Endothelial cell of umbilical vein (primary cell): Measurements from ENCODE around the gene CKS2. TPM values are rescaled to one million over a fixed set of nuclear protein-coding genes. Genes with fewer than 3 reads are reported as not detected.

ENCODE experiments used
- BruUV-seq: library from RNA; stranded (reverse); fragments of 400-500 nt; replicated peaks from 2 replicates; lab custom pipeline; 2021; lab: Mats Ljungman, UMichigan
- CTCF ChIA-PET: fragments of 300-600, 350-600 bp; sonication (Branson Sonifier 250); formaldehyde crosslinking; loops from one replicate; lab custom pipeline; 2021; ENCODE audit warnings: antibody characterized with exemption, inconsistent platforms; lab: Charles Lee
- POLR2A ChIA-PET: fragments of 300-600, 350-600 bp; sonication (Branson Sonifier 250); formaldehyde crosslinking; loops from one replicate; lab custom pipeline; 2021; ENCODE audit warnings: antibody characterized with exemption, inconsistent platforms; lab: Charles Lee
- DNase-seq: peaks from one replicate; pipeline ENCODE4 v3.0.0-alpha.2; 2011; ENCODE audit warnings: low read depth, low spot score
- FAIRE-seq: peaks from 2 replicates; lab custom pipeline; 2011; peaks lifted over from hg19 to GRCh38; lab: Jason Lieb, UNC
- H2AFZ ChIP-seq: 2 replicates; pipeline ENCODE4 v1.6.0; 2012; ENCODE audit warnings: low read depth, low read length, control low read depth, inconsistent platforms
- H3K27ac ChIP-seq: 2 replicates; pipeline ENCODE4 v1.5.1; 2011; ENCODE audit warnings: low read depth, mild to moderate bottlenecking, control low read depth, low read length, moderate library complexity; ENCODE audit not compliant: insufficient read depth
- H3K27me3 ChIP-seq, 2 experiments: 2 replicates each; pipeline versions ENCODE4 v1.6.0 to v1.6.1; 2011; ENCODE audit warnings: low read length in 2 of 2, mixed read lengths in 1 of 2; ENCODE audit not compliant: control insufficient read depth in 2 of 2, insufficient read depth in 2 of 2
- H3K36me3 ChIP-seq, 2 experiments: 2 replicates in 1 of 2; 3 replicates in 1 of 2; pipeline ENCODE4 v1.5.1; 2011; ENCODE audit warnings: low read length in 2 of 2, mild to moderate bottlenecking in 1 of 2, moderate library complexity in 1 of 2; ENCODE audit not compliant: control insufficient read depth in 2 of 2, insufficient read depth in 2 of 2; ENCODE audit errors: extremely low read depth in 1 of 2
- H3K4me1 ChIP-seq: 3 replicates; pipeline ENCODE4 v1.5.1; 2011; ENCODE audit warnings: mild to moderate bottlenecking, low read length; ENCODE audit not compliant: control insufficient read depth, insufficient read depth; ENCODE audit errors: extremely low read depth
- H3K4me2 ChIP-seq: 2 replicates; pipeline ENCODE4 v1.6.1; 2011; ENCODE audit warnings: low read length, control low read depth, mixed read lengths; ENCODE audit not compliant: insufficient read depth
- H3K4me3 ChIP-seq, 3 experiments: fragments of 200-600 bp in 1 of 3; sonication (generic), shearing (Covaris generic) in 1 of 3; replicated peaks in 1 of 3; 2 replicates each; pipeline ENCODE4 v1.5.1; 2011 to 2016; ENCODE audit warnings: control low read depth in 3 of 3, low read length in 3 of 3, mild to moderate bottlenecking in 2 of 3, inconsistent platforms in 1 of 3, low read depth in 1 of 3, moderate library complexity in 1 of 3; ENCODE audit not compliant: insufficient read depth in 1 of 3
- H3K79me2 ChIP-seq: 2 replicates; pipeline ENCODE4 v1.6.0; 2012; ENCODE audit warnings: low read length, inconsistent platforms; ENCODE audit not compliant: control insufficient read depth, insufficient read depth
- H3K9ac ChIP-seq: replicated peaks from 2 replicates; pipeline ENCODE3; 2011; ENCODE audit warnings: low read length, control low read depth; ENCODE audit not compliant: insufficient read depth; ENCODE audit errors: extremely low read depth
- H3K9me1 ChIP-seq: replicated peaks from 3 replicates; pipeline ENCODE4 v1.6.0; 2011; ENCODE audit warnings: mild to moderate bottlenecking, low read length; ENCODE audit not compliant: control insufficient read depth, insufficient read depth; ENCODE audit errors: extremely low read depth
- H3K9me3 ChIP-seq: replicated peaks from 2 replicates; pipeline ENCODE4 v1.5.1; 2012; ENCODE audit warnings: low read length, inconsistent platforms; ENCODE audit not compliant: control insufficient read depth, insufficient read depth
- H4K20me1 ChIP-seq: replicated peaks from 2 replicates; pipeline ENCODE3; 2011; ENCODE audit warnings: mild to moderate bottlenecking, low read length; ENCODE audit not compliant: control insufficient read depth, insufficient read depth; ENCODE audit errors: extremely low read depth
- CTCF ChIP-seq, 2 donors: IDR thresholded peaks; 1 replicate in 1 of 2; 2 replicates in 1 of 2; pipeline ENCODE4 v1.5.1; 2011; ENCODE audit warnings: low read length in 2 of 2, mild to moderate bottlenecking in 2 of 2, moderate library complexity in 2 of 2, control low read depth in 1 of 2, inconsistent platforms in 1 of 2, low read depth in 1 of 2; ENCODE audit not compliant: insufficient read depth in 1 of 2; ENCODE audit errors: extremely low read depth in 1 of 2
- EZH2 ChIP-seq: IDR thresholded peaks from 2 replicates; pipeline ENCODE4 v1.6.1; 2012; ENCODE audit warnings: borderline replicate concordance, low read depth, mild to moderate bottlenecking, moderate library complexity, low read length, inconsistent platforms; ENCODE audit not compliant: severe bottlenecking
- FOS ChIP-seq: IDR thresholded peaks from 2 replicates; pipeline ENCODE4 v1.6.1; 2011; ENCODE audit warnings: mild to moderate bottlenecking, low read length, moderate library complexity, borderline replicate concordance; ENCODE audit not compliant: insufficient read depth
- GATA2 ChIP-seq: IDR thresholded peaks from 2 replicates; pipeline ENCODE4 v1.7.0; 2011; ENCODE audit warnings: low read depth, mild to moderate bottlenecking, moderate library complexity, mixed read lengths, low read length; ENCODE audit not compliant: insufficient read length, insufficient read depth
- JUN ChIP-seq: IDR thresholded peaks from 2 replicates; pipeline ENCODE4 v1.6.1; 2011; ENCODE audit warnings: borderline replicate concordance, low read depth; ENCODE audit not compliant: insufficient read length, insufficient read depth
- MYC ChIP-seq: IDR thresholded peaks from one replicate; pipeline ENCODE4 v1.6.1; 2011; ENCODE audit warnings: mild to moderate bottlenecking, low read depth, low read length
- POLR2A ChIP-seq: IDR thresholded peaks from 2 replicates; pipeline ENCODE4 v1.6.1; 2012; ENCODE audit warnings: low read depth, mild to moderate bottlenecking, control low read depth, low read length
- dilution Hi-C: fragments of 300-500 bp; cut with MboI; formaldehyde crosslinking; loops from one replicate; pipeline ENCODE4 v1.15.0; 2019; ENCODE audit warnings: low sequenced_read_pairs; ENCODE audit not compliant: extremely low pct_ligation_motif_present
- intact Hi-C: fragments of 100-400 bp; cut with micrococcal nuclease; formaldehyde crosslinking; loops from one replicate; pipeline ENCODE4 v1.10.0; 2022
- polyA plus RNA-seq, 4 experiments: library from polyadenylated mRNA; depleted of rRNA in 3 of 4; stranded (reverse) in 3 of 4; unstranded in 1 of 4; fragments of >200 nt; gene quantifications; 2 replicates each; pipeline versions ENCODE4 v1.2.1 to v1.2.3, GENCODE V29; 2011 to 2012; ENCODE audit warnings: missing spikeins in 1 of 4
- total RNA-seq: library from RNA; stranded (reverse); gene quantifications from 2 replicates; pipeline ENCODE4 v1.2.3, GENCODE V29; 2021

The CKS2 gene
- total and polyA plus RNA-seq, 2 donors (not counting 3 experiments of a cell fraction or from before 2014, with no cell fraction given): 153 to 269 TPM

- DNase-seq (no peak), FAIRE-seq (no peak)
- H2AFZ ChIP-seq: no peak overlapping the region
- H3K27ac ChIP-seq: no peak overlapping the region
- no peaks in the 10 kb centered on the region for H3K27me3 ChIP-seq
- TF ChIP-seq EZH2 (no peak), CTCF (IDR thresholded peaks at IDR 0.05; ENCODE audit: extremely low read depth in 1 of 2, insufficient read depth in 1 of 2, low read depth in 1 of 2, low read length in 2 of 2) (no peak), GATA2 (no peak), FOS (no peak), MYC (no peak), POLR2A (no peak), JUN (no peak)
- CTCF ChIA-PET: interaction anchor here (1.9 kb wide), 1 partner anchor 11 kb away, joined by 6 read pairs; no protein-coding TSS in a partner anchor
- no peaks in the 10 kb centered on the region for H4K20me1 ChIP-seq
- intact Hi-C loops: no loop called here
- no peak overlapping the region for H3K4me3 ChIP-seq
- no TSS peak for BruUV-seq
- no peak overlapping the region for H3K9ac ChIP-seq
- peaks cover 23 to 40% of the 10 kb centered on the region in 2 experiments for H3K36me3 ChIP-seq
- POLR2A ChIA-PET: no interaction called here
- H3K4me1 ChIP-seq: no peaks in the 10 kb centered on the region
- no peaks in the 10 kb centered on the region for H3K9me3 ChIP-seq
- no peaks in the 10 kb centered on the region for H3K9me1 ChIP-seq
- dilution Hi-C loops: no loop called here
- no peak overlapping the region for H3K4me2 ChIP-seq
- H3K79me2 ChIP-seq: no peaks in the 10 kb centered on the region
These were observed 35.7 kb downstream of the CKS2 start for GRCh38 chr9:89346696-89347095.
